KMS-11 (cell line): ENCODE results near the gene FKBP7.
A peak's percentile ranks its signal among the peaks of the same experiment; 100 is the strongest.

Experiments
- H2AFZ ChIP-seq: fragments of 200-600 bp; sonication (generic); 2 replicates; pipeline ENCODE4 v1.6.1; 2016; ENCODE audit warnings: antibody characterized with exemption, mixed run types, low read depth
- H3K27ac ChIP-seq: fragments of 200-600 bp; sonication (generic); 2 replicates; pipeline ENCODE4 v1.6.1; 2016; ENCODE audit warnings: mild to moderate bottlenecking, mixed run types
- H3K27me3 ChIP-seq: fragments of 200-600 bp; sonication (generic); 2 replicates; pipeline ENCODE4 v1.6.1; 2017; ENCODE audit warnings: mild to moderate bottlenecking, low read depth, mixed run types, moderate library complexity; ENCODE audit not compliant: insufficient read depth
- H3K36me3 ChIP-seq: fragments of 200-600 bp; sonication (generic); 2 replicates; pipeline ENCODE4 v1.6.1; 2017; ENCODE audit warnings: mild to moderate bottlenecking, mixed run types; ENCODE audit not compliant: insufficient read depth
- H3K4me1 ChIP-seq: fragments of 200-600 bp; sonication (generic); 2 replicates; pipeline ENCODE4 v1.6.1; 2016; ENCODE audit warnings: mild to moderate bottlenecking, low read depth, mixed run types; ENCODE audit not compliant: poor library complexity, severe bottlenecking
- H3K4me2 ChIP-seq: fragments of 200-600 bp; sonication (generic); 2 replicates; pipeline ENCODE4 v1.7.0; 2016; ENCODE audit warnings: mild to moderate bottlenecking, mixed run types
- H3K4me3 ChIP-seq: fragments of 200-600 bp; sonication (generic); IDR thresholded peaks from 2 replicates; pipeline ENCODE4 v1.6.1; 2017; ENCODE audit warnings: low read depth, low read length, mixed read lengths; ENCODE audit not compliant: insufficient read depth
- H3K79me2 ChIP-seq: fragments of 200-600 bp; sonication (generic); 2 replicates; pipeline ENCODE4 v1.6.1; 2016; ENCODE audit warnings: low read depth, mixed run types; ENCODE audit not compliant: insufficient read depth
- H3K9ac ChIP-seq: fragments of 200-600 bp; sonication (generic); 2 replicates; pipeline ENCODE4 v1.6.1; 2016; ENCODE audit warnings: mild to moderate bottlenecking, mixed run types
- H4K20me1 ChIP-seq: fragments of 200-600 bp; sonication (generic); 2 replicates; pipeline ENCODE4 v1.6.1; 2016; ENCODE audit warnings: mild to moderate bottlenecking, mixed run types; ENCODE audit not compliant: insufficient read depth
- TF ChIP-seq, protein P1 (sequence below): fragments of 200-600 bp; sonication (generic); conservative IDR thresholded peaks from 2 replicates; pipeline ENCODE4 v1.6.1; 2017; ENCODE audit warnings: low read depth, mild to moderate bottlenecking, antibody characterized with exemption, low read length, moderate library complexity, mixed read lengths

Gene FKBP7

GRCh38 chr2:178452334-178452733 lies 26.1 kb downstream of the FKBP7 start:
- H3K4me2 ChIP-seq: no peak overlapping the region
- H3K27me3 ChIP-seq: no peaks in the 10 kb centered on the region
- no peaks in the 10 kb centered on the region for H4K20me1 ChIP-seq
- TF ChIP-seq, protein P1, sequence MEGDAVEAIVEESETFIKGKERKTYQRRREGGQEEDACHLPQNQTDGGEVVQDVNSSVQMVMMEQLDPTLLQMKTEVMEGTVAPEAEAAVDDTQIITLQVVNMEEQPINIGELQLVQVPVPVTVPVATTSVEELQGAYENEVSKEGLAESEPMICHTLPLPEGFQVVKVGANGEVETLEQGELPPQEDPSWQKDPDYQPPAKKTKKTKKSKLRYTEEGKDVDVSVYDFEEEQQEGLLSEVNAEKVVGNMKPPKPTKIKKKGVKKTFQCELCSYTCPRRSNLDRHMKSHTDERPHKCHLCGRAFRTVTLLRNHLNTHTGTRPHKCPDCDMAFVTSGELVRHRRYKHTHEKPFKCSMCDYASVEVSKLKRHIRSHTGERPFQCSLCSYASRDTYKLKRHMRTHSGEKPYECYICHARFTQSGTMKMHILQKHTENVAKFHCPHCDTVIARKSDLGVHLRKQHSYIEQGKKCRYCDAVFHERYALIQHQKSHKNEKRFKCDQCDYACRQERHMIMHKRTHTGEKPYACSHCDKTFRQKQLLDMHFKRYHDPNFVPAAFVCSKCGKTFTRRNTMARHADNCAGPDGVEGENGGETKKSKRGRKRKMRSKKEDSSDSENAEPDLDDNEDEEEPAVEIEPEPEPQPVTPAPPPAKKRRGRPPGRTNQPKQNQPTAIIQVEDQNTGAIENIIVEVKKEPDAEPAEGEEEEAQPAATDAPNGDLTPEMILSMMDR: no peak
- H3K4me3 ChIP-seq: no peak overlapping the region
- H3K4me1 ChIP-seq: peaks cover 29% of the 10 kb centered on the region
- H3K27ac ChIP-seq: no peak overlapping the region
- peaks cover 16% of the 10 kb centered on the region; the same call in 1 of the 2 replicates for H3K79me2 ChIP-seq
- H2AFZ ChIP-seq: no peak overlapping the region
- no peak overlapping the region for H3K9ac ChIP-seq
- no peaks in the 10 kb centered on the region for H3K36me3 ChIP-seq

DNA sequence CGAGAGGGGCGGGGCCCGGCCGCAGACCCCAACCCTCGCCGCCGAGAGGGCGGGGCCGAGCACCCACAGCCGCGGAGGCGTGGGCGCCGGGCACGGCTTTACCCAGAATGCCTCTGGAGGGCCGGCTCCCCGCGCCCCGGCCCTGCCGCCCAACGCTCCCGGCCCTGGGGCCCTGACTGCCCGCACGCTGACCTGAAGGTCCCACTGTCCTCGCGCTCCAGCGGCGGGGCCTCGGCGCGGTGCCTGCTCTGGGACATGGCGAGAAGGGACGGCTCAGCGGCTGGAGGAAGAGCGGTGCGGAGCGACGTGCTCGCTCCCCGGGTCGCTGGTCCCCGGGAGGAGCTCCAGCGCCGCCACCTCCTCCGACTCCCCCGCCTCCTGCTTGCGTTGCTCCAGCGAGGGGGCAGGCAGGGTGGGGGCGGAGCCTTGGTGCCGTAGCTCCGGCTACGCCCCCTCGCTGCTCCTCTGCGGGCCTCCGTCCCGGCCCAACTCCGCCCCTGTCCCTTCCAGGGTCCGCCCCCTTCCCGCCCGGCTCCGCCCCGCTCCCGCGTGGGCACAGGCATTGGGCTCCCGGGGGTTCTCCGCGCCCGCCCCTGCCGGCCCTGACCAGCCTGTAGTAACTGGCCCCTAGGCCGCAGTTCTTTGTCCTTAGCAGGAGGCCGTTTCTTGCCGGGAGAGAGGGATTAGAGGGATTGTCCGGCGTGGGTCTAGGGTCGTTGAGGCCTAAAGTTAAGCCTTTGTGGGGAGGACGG lies 27.4 kb downstream of the FKBP7 start, which contains the start of the genes PJVK and PRKRA:
Gene PJVK (plus strand): TSS at position 605 of the 752 bp plus-strand sequence. CDS start 2,032 bp downstream, outside the sequence.
Gene PRKRA (minus strand): TSS at position 402 of the 752 bp plus-strand sequence. CDS start 145 bp downstream, at position 257.
- Histone ChIP-seq H2AFZ (peak within 1 kb of the TSS; percentile 93), H3K9ac (peak within 1 kb of the TSS; percentile 81), H3K4me2 (peak within 1 kb of the TSS; percentile 94), H3K36me3 (peaks cover 5% of the 10 kb centered on the region; the same call in 1 of the 2 replicates), H3K27ac (peak within 1 kb of the TSS; percentile 83), H3K4me1 (peaks cover 29% of the 10 kb centered on the region), H3K27me3 (no peaks in the 10 kb centered on the region), H3K79me2 (peaks cover 16% of the 10 kb centered on the region; the same call in 1 of the 2 replicates), H3K4me3 (peak within 1 kb of the TSS; percentile 87), H4K20me1 (no peaks in the 10 kb centered on the region)
- TF ChIP-seq, protein P1: no peak

DNA sequence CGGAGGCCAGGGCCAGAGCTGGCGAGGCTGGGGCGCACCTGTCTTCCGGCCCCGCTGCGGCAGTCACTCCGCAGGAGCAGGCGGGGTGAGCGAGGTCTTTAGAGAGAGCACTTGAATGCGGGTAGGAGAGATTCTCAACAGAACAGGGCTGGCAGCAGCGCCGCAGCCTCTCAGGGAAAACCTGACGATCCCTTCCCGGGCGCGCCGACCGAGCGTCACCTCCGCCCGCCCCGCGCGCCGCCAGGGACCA lies 28.0 kb downstream of the FKBP7 start:
- TF ChIP-seq, protein P1: no peak
- Histone ChIP-seq H3K4me1 (peaks cover 29% of the 10 kb centered on the region), H3K4me3 (peak overlapping the region; percentile 87), H3K4me2 (peak overlapping the region; percentile 94), H3K27ac (peak overlapping the region; percentile 83), H3K9ac (peak overlapping the region; percentile 81), H3K27me3 (no peaks in the 10 kb centered on the region), H3K36me3 (peaks cover 8% of the 10 kb centered on the region; the same call in 1 of the 2 replicates), H2AFZ (peak overlapping the region; percentile 52), H3K79me2 (peaks cover 16% of the 10 kb centered on the region; the same call in 1 of the 2 replicates), H4K20me1 (no peaks in the 10 kb centered on the region)

DNA sequence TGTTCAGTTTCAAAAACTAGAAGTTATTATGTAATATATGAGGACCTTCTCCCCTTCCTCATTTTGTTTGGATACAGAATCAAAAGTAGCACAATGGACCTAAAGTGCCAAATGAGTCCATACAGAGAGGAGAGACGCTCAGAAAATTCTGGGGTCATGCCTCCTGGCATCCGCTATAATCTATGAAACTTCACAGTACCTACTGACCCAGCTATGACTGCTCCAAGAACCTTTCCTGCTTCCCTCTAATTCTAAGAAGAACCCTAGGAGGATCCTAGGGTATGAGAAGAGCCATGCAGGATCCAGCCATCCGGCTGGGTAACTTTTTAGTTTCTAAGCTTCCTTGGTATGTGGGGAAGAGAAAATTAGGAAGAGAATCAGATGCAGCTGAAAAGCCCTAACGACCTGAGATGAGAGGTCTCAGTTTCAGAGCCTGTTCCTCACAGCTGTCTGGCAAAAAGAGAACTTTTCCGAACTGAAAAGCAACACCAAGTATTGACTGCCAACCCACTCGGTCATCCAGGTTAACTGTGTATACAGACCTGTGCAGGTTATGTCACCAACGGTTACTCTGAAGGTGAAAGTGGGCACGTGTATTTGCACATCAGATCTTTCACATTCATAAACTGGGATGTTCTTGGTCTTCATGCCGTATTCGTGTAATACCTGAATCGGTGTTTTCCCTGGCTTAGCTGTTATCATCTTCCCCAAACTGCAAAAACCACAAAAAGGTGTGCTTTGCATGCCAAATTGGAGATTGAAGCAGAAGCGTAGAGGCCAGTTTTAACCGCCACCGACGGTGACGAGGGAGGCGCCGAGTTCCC lies 28.5 kb downstream of the FKBP7 start:
- Histone ChIP-seq H2AFZ (peak overlapping the region; percentile 52), H3K4me2 (peak overlapping the region; percentile 94), H3K4me3 (peak overlapping the region; percentile 87), H3K4me1 (peaks cover 29% of the 10 kb centered on the region), H4K20me1 (no peaks in the 10 kb centered on the region), H3K27ac (peak overlapping the region; percentile 83), H3K27me3 (no peaks in the 10 kb centered on the region), H3K79me2 (peaks cover 16% of the 10 kb centered on the region; the same call in 1 of the 2 replicates), H3K36me3 (peaks cover 8% of the 10 kb centered on the region; the same call in 1 of the 2 replicates), H3K9ac (peak overlapping the region; percentile 81)
- TF ChIP-seq, protein P1: no peak
